ENCODE measurements around the gene ZNF710.

ZNF710 gene

DNA sequence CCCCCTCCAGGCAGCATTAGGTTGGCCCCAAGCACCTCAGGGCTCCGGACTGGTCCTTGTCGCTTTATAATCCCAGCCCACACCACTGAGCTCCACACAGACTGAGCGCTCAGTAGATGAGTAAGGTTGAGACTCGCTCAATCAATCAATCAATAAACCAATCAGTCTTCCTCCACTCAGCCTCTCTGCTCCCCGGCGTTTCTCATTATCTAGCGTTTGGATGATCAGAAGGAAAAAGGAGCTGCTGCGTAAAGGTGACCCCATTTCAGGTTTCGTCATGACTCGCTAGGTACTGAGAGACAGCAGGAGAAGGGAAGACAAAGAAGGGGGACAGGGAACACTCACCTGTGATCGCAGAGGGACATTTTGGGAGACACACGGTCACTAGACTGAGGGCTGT lies 41.2 kb downstream of the ZNF710 start:
- DNase-seq, result no peak

DNA sequence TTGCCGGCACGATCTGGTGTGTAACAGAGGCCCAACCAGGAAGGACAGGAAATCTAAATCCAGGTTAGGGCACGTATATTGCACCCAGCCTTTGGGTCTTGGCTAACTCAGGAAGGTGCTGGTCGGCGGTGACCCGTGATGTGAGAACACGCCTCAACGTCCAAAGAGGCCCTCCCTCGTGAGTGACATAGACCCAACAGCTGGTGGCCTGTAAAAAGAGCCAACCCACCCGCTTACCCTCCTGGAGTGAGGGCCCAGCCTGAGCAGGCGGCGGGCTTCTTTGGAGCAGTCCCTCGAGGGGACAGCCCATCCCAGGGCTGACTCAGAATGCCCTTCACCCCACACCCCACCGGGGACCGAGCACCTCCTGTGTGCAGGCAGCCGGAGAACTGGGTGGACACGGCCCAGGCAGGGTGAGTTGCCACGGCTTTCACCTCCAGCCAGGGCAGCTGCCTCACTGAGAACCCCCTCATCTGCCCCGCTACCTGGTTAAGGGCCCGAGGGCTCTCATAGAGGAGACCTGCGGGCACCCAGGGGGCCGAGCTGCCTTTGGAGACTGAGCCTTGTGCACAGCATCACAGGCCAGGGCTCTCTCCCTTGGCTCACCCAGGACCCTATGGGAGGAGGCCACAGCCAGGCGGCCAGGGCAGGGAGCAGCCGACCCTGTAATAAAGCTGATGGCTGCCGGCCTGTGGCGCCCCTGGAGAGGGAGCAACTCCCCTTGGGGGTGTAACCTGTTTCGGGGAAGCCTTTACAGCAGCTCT lies 41.8 kb downstream of the ZNF710 start:
- no peak for DNase-seq

DNA sequence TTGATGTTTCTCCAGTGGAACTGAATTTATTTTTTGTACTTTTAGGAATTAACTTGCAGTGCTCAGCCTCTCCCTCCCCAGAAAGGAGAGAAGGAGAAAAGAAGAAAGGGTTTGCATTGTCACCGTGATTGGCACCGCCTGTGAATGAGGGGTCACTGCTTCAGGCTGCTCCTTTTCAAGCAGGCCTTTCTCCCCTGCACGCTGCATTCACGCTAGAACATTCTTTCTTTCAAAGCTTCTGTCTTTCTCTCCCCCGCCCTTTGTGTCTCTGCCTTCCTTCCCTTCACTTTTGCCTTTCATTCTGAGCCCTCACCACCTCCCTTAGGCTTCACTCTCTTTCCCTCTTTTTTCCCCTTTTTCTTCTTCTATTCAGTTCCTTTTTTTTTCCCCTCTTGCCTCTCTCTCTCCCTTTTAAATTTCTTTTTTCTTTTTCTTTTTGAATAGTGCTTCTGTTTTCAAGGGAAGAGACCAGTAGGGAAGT lies 42.4 kb downstream of the ZNF710 start:
- DNase-seq, result no peak

DNA sequence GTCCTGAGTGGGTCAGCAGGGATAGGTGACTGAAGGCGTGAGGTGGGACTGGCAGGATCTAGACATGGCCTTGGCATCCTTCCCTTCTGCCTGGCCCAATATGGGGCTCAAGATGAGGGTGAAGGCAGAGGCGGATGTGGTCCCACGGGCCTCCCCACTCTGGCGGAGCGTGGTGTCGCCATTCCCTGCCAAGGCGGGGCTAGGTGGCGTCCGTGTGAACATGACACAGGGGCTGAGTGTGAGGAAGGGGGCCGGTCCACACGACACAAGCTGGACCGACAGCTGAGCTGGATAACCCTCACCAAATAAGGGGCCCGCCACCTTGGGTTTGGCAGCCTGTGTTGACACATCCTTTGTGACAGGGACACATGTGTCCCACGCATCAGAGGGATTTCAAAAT lies 43.1 kb downstream of the ZNF710 start:
- no peak for DNase-seq

DNA sequence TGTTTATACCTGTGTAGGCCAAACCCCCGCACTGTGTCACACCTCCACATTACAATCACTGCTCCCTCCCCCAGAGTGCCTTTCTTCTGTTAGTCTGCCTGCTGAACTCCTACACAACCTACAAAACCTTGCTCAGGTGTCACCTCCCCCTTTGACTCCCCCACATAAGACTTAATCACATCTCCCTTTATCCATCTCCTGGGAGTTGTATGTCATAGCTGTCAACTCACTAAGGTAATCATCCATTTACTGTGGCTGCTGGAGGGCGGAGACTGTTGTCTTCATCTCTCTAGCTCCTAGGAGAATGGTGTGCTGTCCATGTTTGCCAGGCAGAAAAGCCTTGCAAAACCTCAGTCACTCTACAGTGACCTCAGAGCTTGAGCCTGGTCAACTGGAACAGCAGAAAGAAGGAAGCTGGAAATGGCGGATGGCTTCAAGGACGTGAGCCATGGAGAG lies 43.8 kb downstream of the ZNF710 start:
- DNase-seq, result no peak

DNA sequence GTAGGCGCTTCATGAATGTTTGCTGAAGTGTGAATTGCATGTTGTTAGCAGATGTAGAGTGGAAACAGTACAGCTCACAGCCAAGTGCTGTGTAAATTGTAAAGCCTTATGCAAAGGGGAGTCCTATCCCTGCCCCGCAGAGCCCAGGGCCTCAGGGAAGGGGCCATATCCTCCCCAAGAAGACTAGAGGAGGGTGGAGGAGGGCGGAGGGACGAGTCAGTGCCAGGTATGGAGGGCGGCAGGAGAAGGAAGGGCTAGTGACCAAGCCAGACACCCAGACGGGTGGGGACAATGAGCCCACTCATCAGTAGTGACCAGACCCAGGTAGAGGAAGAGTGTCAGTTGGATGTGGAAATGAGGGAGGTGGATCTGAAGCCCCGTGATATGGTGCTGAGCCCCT lies 45.2 kb downstream of the ZNF710 start:
- no peak for DNase-seq

DNA sequence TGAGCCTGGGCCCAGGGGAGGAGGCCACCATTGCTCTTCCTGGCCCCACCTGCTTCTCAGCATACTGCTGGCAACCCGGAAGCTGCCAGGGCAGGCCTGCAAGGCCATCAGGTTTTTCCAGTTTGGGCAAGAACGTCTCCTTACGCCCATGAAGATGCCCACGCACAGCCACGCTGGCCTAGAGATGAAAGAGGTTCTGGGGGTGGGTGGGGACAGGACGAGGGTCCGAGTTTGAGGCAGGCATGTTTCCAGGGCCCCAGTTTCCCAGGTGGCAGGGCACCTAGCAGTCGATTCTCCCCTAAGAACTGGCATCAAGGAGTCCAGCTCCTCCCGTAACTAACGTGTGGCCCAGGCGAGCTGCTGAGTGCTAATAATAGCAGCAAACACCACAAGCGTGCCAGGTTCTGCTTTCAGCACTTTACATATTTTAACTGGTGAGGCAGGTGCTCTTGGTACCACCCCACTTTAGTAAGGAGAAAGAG lies 45.8 kb downstream of the ZNF710 start:
- DNase-seq, result no peak

DNA sequence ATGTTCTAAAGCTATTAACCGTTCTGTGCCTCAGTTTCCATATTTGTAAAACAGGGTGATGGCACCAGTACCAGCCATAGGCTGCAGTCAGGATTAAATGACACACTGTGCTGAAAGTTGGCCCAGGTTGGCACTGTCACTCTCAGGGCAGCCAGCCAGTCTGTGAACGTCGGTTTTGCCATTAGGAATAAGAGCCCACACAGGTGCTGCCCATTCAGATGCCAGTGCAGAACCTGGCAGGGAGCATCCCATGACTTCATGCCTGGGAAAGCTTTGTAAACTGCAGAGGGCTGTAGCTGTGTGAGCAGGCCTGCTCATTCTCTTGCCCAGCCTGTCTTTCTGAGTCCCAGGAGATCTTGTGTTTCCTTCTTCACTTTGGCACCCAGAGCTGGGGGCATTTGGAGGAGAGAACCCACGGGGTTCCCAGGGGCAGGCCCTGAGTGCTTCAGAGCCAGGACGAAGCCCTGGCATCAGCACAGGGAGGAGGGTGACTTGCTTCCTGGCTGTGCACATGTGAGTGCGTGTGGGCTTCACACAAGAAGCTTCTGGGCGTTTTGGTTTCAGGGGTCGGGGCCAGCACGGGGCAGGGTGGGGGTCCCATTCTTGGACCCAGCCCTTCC lies 46.9 kb downstream of the ZNF710 start:
- no peak for DNase-seq

DNA sequence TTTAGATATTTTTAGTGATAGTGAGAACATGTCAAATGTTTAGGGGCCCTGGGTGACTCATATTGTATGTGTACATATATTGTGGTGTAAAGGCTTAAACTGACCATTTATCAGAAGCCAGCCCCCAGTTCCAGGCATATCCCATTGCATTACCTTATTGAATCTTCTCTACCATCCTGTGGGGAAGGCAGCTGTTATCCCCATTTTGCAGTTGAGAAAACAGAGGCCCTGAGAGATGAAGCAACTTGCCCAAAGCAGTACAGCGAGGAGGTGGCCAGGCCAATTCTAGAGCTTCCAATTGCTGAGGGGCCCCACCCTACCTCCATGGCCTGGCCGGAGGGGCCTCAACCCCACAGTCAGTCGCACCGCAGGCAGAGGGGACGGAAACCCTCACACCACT lies 47.9 kb downstream of the ZNF710 start:
- no peak for DNase-seq

DNA sequence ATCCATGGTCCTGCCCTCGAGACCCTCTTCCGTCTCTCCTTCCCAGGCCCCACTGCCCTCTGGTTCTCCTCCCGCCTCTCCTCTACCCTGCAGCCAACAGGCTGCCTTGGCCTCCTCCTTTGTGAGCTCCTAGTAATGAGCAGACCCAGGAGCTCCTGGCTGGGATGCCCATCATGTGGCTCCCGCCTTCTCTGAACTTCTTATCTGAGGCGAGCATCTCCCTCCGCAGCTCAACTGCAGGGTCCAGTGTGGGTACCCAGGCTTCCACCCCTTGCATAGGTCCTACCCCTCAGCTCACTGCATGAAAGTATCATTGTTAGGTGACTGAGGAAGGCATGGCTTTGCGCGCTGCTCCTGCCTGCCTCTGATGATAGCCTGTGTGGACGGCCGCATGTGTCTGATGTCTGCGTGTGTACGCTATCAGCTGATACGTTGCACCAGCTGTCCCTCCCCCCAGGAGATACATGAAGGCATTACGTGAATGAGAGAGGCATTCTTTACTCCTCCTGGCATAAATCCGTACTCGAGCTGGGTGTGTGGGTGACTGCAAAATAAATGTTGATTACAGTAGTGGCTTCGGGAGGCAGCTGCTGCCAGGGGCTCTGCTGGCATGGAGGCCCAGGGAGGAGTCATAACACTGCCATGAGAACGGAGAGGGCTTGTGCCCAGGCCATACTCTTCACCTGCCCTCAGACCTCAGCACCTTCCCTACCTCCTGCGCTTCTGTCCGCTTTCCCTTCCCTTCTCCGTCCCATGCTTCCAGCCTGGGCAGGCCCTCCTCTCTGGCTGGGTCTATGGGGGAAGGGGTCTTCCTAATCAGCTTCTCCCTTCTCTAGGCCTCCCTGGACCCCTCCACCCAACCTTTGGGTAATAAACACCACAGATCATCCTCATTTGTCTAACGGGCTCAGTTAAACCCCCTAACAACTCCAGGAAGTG lies 48.8 kb downstream of the ZNF710 start:
- no peak for DNase-seq

DNA sequence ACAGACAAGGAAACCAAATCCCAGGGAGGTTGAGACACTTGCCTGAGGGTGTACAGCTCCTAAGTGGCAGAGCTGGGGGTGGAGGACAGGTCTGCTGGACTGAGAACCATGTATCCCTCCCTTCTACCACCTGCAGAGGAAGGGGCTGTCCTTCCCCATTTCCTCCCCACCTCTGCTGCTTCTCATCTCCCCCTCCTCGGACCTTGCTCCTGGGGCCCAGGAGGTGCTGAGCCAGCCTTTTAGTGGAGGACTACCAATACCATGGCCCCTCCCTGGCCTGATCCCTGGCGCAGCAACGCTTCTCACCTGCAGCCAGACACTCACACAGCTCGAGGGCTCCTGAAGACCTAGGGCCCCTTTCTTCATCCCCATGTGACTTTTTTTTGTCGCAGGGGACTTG lies 50.8 kb downstream of the ZNF710 start:
- DNase-seq, result no peak

DNA sequence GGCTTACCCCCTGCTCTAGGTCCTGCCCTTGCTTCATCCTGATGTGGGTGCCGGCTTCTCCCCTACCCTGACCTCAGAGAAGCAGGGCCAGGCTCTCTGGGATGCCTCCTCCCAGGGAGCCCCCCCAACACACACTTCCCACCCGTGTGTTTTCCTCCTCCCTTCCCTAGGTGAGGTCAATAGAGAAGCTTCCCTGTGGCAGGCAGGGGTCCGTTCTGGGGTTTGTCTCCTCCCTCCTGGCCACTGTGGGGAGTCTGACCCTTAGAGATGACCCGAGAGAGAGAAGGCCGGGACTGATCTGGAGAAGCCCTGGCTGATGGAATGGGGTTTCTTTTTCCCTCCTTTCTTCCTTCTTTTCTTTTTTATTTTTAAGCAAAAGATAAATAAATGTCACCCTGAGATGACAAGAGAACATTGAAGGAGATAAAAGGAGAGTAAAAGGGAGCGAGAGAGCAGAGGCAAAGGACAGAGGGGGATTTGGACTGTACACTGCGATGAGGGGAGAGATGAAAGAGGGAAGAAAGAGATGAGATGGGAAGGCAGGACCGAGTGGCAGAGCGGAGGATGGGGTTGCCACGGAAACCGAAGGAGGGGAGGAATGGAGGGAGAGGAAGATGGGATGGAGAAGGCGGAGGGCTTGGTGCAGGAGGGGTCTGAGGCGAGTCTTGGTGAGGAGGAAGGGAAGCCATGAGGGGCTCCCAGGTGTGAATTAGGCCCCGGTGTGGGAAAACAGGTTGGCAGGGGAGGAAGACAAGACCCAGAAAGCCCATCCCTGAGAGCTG lies 52.8 kb downstream of the ZNF710 start:
- no peak for DNase-seq

DNA sequence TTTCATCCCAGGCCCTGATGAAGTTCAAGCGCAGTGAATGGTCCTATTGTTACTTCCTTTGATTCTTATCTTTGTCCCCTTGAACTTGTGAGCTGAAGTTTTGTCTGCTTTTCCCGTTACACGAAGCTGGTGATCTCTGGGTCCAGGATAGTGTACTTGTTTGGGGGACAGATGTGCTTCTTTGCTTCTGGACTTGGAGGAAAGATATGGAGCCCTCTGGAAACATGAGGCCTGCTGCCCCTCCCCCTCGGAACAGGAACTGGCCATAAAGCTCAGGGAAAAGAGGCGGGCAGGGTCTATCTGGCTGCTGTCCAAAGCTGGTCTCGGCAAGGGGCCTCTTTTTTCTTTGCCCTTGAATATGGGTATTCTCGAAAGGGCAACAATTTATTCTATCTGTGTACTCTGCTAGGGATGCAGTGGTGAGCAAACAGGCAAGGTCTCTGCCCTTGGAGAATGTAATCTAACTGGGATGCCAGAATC lies 53.5 kb downstream of the ZNF710 start:
- DNase-seq, result no peak

DNA sequence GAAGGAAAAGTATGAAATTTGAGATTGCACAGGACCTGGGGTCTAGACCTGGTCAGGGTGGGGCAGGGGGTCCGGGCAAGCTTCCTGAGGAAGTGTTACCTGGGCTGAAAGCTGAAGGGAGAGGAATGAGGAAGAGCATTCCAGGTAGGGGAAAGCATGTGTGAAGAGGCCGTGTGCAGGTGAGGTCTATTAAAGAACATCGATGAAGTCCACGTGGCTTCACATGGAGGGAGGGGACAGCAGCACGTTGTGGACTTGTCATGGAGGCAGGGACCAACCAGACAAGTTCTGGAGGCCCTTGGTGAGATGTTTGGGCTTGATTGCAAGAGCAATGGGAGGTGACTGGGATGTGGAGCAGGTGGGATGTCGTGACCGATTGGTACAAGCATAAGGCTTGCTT lies 54.1 kb downstream of the ZNF710 start:
- no peak for DNase-seq

DNA sequence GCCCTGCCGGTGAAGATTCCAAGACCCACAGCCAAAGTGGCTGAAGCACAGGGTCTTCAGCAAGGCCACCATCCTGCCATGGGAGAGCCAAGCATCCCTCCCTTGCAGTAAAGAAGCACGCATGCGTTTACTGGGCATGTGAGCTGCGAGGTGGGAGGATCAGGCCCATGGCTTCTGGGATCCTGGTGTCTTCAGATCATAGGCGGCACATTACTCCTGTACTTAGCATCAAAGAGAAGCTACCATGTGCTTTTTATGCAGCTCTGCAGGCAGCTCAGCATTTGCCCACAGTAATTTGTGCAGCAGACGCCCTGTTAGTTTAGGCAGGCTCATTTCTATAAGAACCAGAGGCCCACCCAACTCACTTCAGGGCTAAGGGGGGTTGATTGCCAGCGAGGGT lies 55.4 kb downstream of the ZNF710 start:
- no peak for DNase-seq

DNA sequence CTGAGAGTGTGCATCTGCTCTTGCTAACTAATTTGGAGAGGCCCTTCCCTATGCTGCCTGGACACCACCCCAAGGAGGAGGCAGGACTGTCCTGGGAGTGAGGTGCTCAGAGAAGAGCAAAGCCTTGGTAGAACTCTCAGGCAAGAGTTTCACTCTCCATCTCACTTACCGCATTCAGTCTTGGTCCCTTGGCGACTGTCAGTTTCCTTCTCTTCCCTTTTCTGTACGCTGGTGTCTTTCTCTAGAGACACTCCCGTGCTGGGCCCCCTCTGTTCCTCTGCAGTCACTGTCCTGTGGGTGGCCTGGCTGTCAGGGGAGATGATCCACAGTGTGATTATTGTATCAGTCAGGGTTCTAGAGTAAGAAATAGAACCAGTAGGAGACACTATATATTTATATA lies 57.2 kb downstream of the ZNF710 start:
- peak; percentile 37 for DNase-seq

DNA sequence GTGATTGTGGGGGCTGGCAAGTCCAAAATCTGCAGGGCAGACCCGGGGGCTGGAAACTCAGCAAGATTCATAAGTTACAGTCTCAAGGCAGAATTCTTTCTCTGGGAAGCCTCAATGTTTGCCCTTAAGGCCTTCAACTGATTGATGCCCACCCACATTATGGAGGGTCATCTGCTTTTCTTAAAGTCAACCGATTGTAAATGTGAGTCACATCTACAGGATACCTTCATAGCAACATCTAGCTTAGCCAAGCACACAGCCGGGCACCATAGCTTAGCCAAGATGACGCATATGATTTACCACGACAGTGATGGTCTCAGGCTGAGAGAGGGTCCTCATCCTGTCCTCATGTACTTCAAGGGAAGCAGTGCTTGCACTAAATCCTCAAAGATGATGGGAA lies 57.7 kb downstream of the ZNF710 start:
- no peak for DNase-seq

DNA sequence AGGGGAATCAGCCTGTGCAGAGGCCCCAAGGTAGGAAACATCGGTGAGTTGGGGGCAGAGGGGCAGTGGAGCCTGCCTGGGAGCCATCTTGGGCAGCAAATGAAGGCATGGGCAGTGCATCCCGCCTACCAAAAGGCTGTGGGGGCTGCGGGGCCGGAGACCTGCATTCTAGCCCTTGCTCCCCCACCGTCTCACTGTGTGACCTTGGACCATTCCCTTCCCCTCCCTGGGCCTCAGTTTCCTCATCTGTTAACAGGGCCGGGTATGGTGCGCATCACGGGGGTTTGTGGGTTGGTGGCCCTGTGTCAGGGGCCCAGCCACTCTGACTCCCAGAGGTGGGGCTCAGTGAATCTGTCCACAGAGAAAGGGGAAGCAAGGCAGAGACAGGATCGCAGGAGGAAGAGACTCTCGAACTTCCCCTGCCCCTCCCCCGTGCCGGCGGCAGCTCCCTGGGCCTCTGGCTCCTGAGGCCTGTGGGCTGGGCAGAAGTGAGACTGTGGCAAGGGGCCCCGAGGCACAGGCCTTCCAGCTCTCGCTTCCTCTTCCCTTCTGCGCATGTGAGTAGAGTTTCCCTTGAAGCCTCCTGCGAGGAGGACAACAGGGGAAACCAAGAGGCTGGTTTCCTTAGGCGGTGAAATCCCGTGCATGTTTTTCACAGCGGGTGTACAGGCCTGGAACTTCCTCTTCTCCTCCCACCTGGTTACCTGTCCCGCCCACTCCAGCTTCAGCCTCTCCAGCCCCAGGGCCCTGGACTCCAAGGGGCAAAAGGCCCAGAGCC lies 58.3 kb downstream of the ZNF710 start:
- peak; percentile 86 for DNase-seq

DNA sequence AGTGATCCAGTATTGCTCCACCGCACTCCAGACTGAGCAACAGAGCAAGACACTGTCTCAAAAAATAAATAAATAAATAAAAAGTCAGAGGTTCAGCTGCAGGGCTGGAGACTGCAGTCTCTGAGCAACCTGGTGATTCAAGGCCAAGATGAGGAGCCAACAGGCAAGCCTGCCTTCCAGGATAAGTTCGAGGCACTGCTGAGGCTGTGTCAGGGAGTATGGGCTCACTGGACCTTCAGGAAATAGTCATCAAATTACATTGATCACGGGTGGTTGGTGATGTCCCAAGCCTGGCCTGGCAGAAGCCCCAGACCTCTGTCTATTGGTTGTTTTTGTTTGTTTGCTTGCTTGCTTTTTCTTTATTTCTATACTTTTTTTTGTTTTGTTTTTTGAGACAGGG lies 59.7 kb downstream of the ZNF710 start:
- DNase-seq, result no peak

DNA sequence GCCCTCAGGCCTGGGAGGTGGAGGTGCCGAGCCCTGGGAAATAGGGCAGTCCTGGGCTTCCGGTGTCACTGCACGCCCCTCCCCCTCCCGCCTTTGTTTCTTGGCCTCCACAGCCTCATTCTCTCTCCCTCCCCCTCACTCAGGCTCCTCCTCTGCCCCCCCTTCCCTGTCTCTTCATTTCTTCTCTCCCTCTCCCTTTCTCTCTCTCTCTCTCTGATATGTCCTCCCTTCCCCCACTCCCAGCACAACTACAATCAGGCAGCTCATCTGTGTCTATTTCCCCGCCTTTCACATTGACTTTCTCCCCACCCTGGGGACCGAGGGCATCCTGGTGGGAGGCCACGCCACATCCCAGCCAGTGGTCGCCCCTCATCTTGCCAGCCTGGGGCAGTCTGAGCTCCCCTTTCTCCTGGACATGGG lies 60.9 kb downstream of the ZNF710 start:
- peak; percentile 52 for DNase-seq

DNA sequence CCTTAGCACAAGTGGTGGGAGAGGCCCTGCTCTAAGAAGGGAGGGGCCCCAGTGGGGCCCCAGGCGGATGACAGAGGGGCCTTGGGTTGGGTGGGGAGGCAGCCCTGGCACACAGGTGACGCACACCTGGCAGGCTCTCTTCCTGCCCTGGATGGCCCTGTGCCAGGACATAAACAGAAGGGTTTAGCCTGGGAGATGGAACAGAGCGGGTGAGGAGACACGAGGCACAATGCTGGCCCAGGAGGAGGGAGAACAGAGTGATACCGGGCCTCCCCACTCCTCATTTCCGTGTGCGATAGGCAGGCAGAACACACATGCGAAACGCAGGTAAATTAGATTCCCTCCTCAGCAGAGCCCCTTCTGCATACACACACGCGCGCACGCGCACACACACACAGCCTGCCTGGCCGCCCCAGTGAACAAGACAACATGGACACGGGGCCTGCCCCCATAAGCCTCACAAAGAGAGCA lies 61.4 kb downstream of the ZNF710 start:
- DNase-seq, result no peak
